HG02571 (cell line): ENCODE data around the gene IFNL2.
"Not testable (repeated sequence)": the region's sequence is repeated elsewhere in the genome, so short reads cannot be mapped to it uniquely, and the experiment has no call there.

Experiments used
- ATAC-seq: cut with Tn5 transposase; IDR thresholded peaks from one replicate; pipeline ENCODE4 v1.9.1; 2021; ENCODE audit warnings: mild to moderate bottlenecking, moderate library complexity; ENCODE audit not compliant: unreplicated experiment

The IFNL2 gene

GRCh38 chr19:39268085-39268484 lies at the start of gene IFNL2:
Gene IFNL2, plus strand, starts transcription at chr19:39268396. Its CDS starts 173 bp downstream, at chr19:39268569.
- ATAC-seq = not testable (repeated sequence)

DNA sequence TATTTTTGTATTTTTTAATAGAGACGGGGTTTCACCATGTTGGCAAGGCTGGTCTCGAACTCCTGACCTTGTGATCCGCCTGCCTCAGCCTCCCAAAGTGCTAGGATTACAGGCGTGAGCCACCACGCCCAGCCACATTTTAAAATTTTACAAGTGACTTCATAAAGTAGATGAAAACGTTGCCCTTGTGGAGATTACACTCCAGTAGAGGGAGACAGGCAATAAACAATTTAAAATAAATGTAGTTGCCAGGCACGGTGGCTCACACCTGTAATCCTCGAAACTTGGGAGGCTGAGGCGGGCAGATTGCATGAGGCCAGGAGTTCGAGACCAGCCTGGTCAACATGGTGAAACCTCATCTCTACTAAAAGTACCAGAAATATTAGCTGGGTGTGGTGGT lies 49.1 kb upstream of the IFNL2 start:
- not testable (repeated sequence) for ATAC-seq

DNA sequence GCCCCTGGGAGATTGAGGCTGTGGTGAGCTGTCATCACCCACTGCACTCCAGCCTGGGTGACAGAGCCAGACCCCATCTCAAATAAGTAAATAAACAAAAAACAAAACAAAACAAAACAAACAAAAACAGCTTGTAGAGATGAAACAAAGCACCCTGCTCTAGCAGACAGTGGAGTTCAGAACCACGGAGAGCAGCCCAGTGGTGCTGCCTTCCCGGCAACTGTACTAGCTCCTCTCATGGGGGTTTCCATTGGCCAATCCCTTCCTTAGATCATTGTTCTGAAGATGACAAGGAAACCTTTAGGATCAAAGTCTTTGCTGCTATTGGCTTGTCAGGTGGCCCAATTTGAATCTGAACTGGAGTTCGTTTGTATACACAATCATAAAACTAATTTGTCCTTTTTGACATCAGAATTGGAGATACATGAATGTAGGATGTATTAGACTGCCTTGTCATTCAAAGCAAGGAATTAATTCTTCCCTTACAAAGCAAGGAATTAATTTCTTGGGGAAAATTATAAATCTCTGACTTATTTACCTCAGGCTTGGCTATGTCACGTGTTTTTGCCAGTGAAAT lies 44.4 kb upstream of the IFNL2 start:
- ATAC-seq = no peak

DNA sequence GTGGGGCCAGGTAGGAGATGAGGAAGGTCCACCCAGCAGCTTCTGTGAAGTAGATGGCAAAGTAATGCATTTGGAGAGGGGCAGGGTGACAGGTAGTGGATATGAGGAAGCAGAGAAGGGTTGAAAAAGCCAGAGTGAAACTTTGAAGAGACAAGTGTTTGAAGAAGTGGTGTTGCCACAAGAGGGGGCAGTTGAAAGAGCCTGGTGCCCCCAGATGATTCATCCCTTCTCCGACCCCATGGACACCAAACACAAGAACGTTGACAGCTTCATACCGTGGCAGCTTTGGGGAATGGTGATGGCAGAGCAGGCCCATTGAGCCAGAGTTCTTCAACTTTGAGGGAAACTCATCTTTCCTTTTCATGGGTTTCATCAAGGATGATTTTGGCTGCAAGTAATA lies 43.3 kb upstream of the IFNL2 start:
- no peak for ATAC-seq

DNA sequence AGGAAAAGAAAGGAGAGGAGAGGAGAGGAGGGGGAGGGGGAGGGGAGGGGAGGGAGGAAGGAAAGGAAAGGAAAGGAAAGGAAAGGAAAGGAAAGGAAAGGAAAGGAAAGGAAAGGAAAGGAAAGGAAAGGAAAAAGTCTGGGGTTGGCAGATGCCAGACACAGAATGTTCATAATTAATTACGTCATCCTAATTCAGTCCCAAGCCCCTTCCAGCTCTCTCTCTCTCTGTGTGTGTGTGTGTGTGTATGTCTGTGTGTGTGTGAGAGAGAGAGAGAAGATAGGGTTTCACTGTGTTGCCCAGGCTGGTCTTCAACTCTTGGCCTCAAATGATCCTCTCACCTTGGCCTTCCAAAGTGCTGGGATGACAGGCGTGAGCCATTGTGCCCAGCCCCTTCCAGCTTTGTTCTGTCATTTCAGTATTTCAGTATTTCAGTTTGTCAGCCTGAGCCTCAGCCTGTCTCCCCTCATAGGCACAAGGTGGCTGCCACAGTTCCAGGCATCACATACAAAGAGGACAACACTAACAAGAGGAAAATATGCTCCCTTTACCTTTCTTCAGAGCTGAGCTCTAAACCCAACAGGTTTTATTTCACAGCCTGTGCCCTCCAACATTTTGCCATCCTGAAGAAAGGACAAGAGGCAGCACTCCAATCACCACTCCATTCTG lies 38.0 kb upstream of the IFNL2 start:
- no peak for ATAC-seq

GRCh38 chr19:39232708-39233107 lies 35.5 kb upstream of the IFNL2 start:
- no peak for ATAC-seq

GRCh38 chr19:39236527-39236926 lies 31.7 kb upstream of the IFNL2 start:
- ATAC-seq = no peak

- no peak for ATAC-seq
Measured at GRCh38 chr19:39237200-39238184, 30.7 kb upstream of the IFNL2 start.

GRCh38 chr19:39238209-39238608 lies 30.0 kb upstream of the IFNL2 start:
- no peak for ATAC-seq

DNA sequence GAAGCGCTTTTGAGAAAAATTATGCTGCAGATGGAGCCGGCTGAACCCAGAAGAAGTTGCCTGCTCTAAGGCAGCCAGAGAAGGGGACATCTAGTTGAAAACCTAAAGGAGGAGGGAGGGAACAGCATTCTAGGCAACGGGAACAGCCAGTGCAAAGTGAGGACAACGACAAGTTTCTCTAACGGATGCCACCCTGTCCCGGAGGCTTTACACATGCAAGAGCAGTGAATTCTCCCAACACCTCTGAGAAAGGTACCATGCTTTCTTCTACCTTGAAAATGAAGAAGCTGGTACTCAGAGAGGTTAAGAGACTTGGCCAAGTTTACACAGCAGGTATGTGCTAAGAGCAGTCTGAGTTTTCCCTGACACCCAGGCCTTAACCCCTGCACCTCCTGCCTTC lies 29.3 kb upstream of the IFNL2 start:
- ATAC-seq = no peak

GRCh38 chr19:39240421-39240820 lies 27.8 kb upstream of the IFNL2 start:
- ATAC-seq = no peak

- not testable (repeated sequence) for ATAC-seq
Measured at GRCh38 chr19:39243741-39244140, 24.5 kb upstream of the IFNL2 start.

DNA sequence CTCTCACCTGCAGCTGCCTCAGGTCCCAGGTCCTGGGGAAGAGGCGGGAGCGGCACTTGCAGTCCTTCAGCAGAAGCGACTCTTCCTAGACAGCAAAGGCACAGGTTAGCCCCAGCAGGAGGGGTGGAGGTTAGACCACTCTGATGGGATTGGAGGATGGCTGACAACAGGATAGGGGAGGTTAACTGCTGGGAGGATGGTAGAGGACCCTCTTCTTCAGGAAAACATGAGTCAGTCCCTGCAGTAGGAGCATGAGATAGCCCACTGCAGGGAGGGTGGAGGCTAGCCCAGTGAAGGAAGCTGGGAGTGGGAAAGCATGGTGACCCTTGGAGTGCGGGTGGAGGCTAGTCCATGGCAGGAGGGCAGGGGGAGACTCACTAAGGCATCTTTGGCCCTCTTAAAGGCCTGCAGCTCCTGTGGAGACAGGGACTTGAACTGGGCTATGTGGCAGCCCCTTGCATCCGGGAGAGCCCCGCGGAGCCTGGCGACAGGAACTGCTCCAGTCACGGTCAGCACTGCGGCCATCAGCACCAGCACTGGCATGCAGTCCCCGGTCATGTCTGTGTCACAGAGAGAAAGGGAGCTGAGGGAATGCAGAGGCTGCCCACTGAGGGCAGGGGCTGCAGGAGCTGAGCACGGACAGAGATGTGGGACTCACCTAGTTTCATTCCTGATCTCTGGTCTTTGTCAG lies 23.6 kb upstream of the IFNL2 start, which contains the start of gene IFNL3:
Gene IFNL3, minus strand, starts transcription at position 597 of the 691 bp plus-strand sequence. Its CDS starts 39 bp downstream, at position 558.
- ATAC-seq = not testable (repeated sequence)

- not testable (repeated sequence) for ATAC-seq
Measured at GRCh38 chr19:39245166-39245565, 23.0 kb upstream of the IFNL2 start.

GRCh38 chr19:39246951-39247669 lies 21.1 kb upstream of the IFNL2 start:
- no peak for ATAC-seq

GRCh38 chr19:39247701-39248664 lies 20.2 kb upstream of the IFNL2 start:
- ATAC-seq = no peak

- ATAC-seq = no peak
Measured at GRCh38 chr19:39248806-39249205, 19.4 kb upstream of the IFNL2 start, which contains the start of gene IFNL4. Gene IFNL4, minus strand, starts transcription at chr19:39248856.

DNA sequence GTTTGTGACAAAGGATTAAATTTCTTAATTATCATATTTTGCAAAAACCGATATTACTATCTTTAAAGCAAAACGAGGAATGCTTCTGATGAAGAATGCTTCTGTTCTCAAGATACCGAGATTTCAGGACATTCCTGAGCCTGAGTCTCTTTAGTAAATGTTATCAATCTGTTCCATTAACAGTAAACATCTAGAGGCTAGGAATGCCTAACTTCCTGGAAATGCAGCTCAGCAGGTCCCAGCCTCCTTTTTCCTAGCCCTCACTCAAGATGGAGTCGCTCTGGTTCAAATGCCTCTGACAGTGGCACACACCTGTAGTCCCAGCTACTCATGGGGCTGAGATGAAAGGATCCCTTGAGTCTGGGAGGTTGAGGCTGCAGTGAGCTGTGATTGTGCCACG lies 17.1 kb upstream of the IFNL2 start:
- no peak for ATAC-seq

GRCh38 chr19:39251846-39252245 lies 16.4 kb upstream of the IFNL2 start:
- no peak for ATAC-seq
